HepG2 (cell line): Measurements from ENCODE around the gene ATOH8.

ENCODE experiments used
- DNMT1 ChIP-seq: sonication (generic); formaldehyde crosslinking; IDR thresholded peaks from 2 replicates; pipeline ENCODE4 v1.5.1; 2020; ENCODE audit warnings: mild to moderate bottlenecking, missing genetic modification reagents
- EP300 ChIP-seq, 3 experiments: sonication (generic) in 1 of 3; formaldehyde crosslinking in 1 of 3; IDR thresholded peaks; 2 replicates each; pipeline versions ENCODE4 v1.5.1 to v1.6.1; 2011 to 2020; ENCODE audit warnings: low read depth in 2 of 3, low read length in 2 of 3, borderline replicate concordance in 1 of 3, improper control_type of control experiment in 1 of 3, mild to moderate bottlenecking in 1 of 3, missing genetic modification reagents in 1 of 3, moderate library complexity in 1 of 3
- KDM1A ChIP-seq: IDR thresholded peaks from 2 replicates; pipeline ENCODE4 v1.6.1; 2016; ENCODE audit warnings: missing compliant biosample characterization
- TBL1XR1 ChIP-seq: fragments of 150-350 bp; IDR thresholded peaks from 2 replicates; pipeline ENCODE4 v1.6.1; 2014; ENCODE audit warnings: borderline replicate concordance, low read length; ENCODE audit not compliant: partially characterized antibody
- TCF12 ChIP-seq, 2 experiments: fragments of 450-650 bp in 1 of 2; sonication (generic) in 1 of 2; formaldehyde crosslinking in 1 of 2; IDR thresholded peaks; 2 replicates each; pipeline versions ENCODE4 v1.6.1 to v1.8.0; 2017 to 2022; ENCODE audit warnings: antibody characterized with exemption in 1 of 2, mild to moderate bottlenecking in 1 of 2, missing genetic modification reagents in 1 of 2, moderate library complexity in 1 of 2
- ZNF282 ChIP-seq: fragments of 450-650 bp; IDR thresholded peaks from 2 replicates; pipeline ENCODE4 v1.6.1; 2018; ENCODE audit not compliant: partially characterized antibody
- ZNF329 ChIP-seq: sonication (generic); formaldehyde crosslinking; IDR thresholded peaks from 2 replicates; pipeline ENCODE4 v1.9.0; 2021; ENCODE audit warnings: low read depth, mild to moderate bottlenecking, missing genetic modification reagents
- TF ChIP-seq, protein P1 (sequence below): sonication (generic); formaldehyde crosslinking; IDR thresholded peaks from 2 replicates; pipeline ENCODE4 v1.5.0; 2020; ENCODE audit warnings: mild to moderate bottlenecking, missing genetic modification reagents, moderate library complexity
- TF ChIP-seq, protein P2 (sequence below): sonication (generic); formaldehyde crosslinking; IDR thresholded peaks from 2 replicates; pipeline ENCODE4 v1.9.0; 2021; ENCODE audit warnings: missing genetic modification reagents, mild to moderate bottlenecking, borderline replicate concordance
- TF ChIP-seq, protein P3 (sequence below): sonication (generic); formaldehyde crosslinking; IDR thresholded peaks from 2 replicates; pipeline ENCODE4 v1.8.0; 2022; ENCODE audit warnings: missing genetic modification reagents, low read depth, mild to moderate bottlenecking, borderline replicate concordance

DNA sequence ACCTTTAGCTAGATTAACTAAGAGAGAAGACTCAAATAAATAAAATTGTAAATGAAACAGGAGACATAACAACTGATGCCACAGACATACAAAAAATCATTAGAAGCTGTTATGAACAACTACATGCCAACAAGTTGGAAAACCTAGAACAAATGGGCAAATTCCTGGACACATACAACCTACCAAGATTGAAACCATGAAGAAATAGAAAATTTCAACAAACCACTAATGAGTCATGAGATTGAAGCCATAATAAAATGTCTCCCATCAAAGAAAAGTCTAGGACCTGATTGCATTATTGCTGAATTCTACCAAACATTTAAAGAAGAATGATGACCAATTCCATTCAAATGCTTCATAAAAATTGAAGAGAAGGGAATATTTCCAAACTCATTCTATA lies 80.7 kb downstream of the ATOH8 start:
- TF ChIP-seq ZNF329 (no peak), EP300 (IDR thresholded peaks at IDR 0.05; ENCODE audit: low read depth in 2 of 2, low read length in 2 of 2) (no peak), EP300 (CRISPR knock-in tag; IDR thresholded peaks at IDR 0.05; ENCODE audit: borderline replicate concordance) (no peak), KDM1A (CRISPR knock-in tag) (no peak), DNMT1 (no peak), TCF12 (IDR thresholded peaks at IDR 0.05) (no peak), TCF12 (CRISPR knock-in tag; IDR thresholded peaks at IDR 0.05) (no peak), ZNF282 (no peak), TBL1XR1 (no peak)
- TF ChIP-seq, protein P1, sequence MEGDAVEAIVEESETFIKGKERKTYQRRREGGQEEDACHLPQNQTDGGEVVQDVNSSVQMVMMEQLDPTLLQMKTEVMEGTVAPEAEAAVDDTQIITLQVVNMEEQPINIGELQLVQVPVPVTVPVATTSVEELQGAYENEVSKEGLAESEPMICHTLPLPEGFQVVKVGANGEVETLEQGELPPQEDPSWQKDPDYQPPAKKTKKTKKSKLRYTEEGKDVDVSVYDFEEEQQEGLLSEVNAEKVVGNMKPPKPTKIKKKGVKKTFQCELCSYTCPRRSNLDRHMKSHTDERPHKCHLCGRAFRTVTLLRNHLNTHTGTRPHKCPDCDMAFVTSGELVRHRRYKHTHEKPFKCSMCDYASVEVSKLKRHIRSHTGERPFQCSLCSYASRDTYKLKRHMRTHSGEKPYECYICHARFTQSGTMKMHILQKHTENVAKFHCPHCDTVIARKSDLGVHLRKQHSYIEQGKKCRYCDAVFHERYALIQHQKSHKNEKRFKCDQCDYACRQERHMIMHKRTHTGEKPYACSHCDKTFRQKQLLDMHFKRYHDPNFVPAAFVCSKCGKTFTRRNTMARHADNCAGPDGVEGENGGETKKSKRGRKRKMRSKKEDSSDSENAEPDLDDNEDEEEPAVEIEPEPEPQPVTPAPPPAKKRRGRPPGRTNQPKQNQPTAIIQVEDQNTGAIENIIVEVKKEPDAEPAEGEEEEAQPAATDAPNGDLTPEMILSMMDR (CRISPR knock-in tag): no peak
- TF ChIP-seq, protein P2, sequence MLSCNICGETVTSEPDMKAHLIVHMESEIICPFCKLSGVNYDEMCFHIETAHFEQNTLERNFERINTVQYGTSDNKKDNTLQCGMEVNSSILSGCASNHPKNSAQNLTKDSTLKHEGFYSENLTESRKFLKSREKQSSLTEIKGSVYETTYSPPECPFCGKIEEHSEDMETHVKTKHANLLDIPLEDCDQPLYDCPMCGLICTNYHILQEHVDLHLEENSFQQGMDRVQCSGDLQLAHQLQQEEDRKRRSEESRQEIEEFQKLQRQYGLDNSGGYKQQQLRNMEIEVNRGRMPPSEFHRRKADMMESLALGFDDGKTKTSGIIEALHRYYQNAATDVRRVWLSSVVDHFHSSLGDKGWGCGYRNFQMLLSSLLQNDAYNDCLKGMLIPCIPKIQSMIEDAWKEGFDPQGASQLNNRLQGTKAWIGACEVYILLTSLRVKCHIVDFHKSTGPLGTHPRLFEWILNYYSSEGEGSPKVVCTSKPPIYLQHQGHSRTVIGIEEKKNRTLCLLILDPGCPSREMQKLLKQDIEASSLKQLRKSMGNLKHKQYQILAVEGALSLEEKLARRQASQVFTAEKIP (CRISPR knock-in tag): no peak
- TF ChIP-seq, protein P3, sequence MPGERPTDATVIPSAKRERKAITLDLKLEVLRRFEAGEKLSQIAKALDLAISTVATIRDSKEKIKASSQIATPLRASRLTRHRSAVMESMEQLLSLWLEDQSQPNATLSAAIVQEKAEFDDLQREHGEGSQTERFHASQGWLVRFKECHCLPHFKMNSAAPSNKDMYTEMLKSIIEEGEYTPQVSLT (CRISPR knock-in tag): no peak
